ENCODE measurements around the gene APOL1.

The APOL1 gene

DNA sequence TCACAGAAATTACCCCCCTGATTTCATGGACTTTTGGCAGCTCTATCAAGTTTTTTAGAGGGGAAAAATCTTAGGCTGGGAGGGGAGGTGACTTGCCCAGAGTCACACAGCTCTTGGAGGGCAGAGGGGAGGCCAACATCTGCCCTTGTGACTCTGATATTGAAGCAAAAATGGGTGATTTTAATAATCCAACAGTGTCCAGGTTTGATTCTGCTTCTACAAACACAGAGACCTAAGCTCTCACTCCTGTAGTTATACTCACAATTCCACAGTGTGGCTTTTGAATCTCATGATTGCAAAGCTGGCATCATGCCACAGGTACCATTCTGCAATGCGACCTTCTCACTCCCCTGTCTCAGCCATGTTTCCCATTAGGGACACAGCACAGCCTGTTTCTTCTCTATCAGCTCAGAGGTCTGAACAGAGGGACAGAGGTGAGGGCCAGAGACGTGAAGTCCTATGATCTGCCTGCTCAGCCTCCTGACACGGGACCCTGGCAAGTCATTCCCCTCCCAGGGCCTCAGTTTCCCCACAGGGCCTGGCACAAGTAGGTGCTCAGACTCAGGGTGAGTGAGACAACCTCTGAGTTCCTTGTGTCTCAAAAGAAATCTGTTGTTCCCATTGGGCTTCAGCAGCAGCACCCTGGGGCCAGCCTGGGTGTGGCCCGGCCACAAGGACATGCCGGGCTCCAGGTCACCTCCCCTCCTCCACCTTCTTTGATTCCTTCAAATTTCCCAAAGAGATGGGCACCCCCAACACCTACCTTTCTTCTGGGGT, 14.4 kb upstream of the APOL1 start:
- TF ChIP-seq, protein P1, sequence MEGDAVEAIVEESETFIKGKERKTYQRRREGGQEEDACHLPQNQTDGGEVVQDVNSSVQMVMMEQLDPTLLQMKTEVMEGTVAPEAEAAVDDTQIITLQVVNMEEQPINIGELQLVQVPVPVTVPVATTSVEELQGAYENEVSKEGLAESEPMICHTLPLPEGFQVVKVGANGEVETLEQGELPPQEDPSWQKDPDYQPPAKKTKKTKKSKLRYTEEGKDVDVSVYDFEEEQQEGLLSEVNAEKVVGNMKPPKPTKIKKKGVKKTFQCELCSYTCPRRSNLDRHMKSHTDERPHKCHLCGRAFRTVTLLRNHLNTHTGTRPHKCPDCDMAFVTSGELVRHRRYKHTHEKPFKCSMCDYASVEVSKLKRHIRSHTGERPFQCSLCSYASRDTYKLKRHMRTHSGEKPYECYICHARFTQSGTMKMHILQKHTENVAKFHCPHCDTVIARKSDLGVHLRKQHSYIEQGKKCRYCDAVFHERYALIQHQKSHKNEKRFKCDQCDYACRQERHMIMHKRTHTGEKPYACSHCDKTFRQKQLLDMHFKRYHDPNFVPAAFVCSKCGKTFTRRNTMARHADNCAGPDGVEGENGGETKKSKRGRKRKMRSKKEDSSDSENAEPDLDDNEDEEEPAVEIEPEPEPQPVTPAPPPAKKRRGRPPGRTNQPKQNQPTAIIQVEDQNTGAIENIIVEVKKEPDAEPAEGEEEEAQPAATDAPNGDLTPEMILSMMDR (IDR thresholded peaks at IDR 0.05; ENCODE audit: borderline replicate concordance, insufficient read depth, low read depth, low read length) = no peak
- peak overlapping the region; percentile 66 for H3K4me3 ChIP-seq (ENCODE audit: low read depth, low read length)

DNA sequence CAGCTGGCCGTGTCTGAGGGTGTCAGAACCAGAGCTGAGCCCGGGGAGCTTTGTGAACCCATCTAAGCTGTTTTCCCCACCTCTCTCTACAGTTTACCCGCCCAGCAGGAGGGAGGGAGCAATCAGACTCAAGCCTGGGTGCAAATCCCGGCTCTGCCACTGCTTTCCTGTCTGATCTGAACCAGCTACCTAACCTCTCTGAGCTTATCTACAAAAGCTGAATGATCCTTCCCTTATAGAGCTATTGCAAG, 13.9 kb upstream of the APOL1 start:
- TF ChIP-seq, protein P1 (IDR thresholded peaks at IDR 0.05; ENCODE audit: borderline replicate concordance, insufficient read depth, low read depth, low read length) = no peak
- peak overlapping the region; percentile 66 for H3K4me3 ChIP-seq (ENCODE audit: low read depth, low read length)

DNA sequence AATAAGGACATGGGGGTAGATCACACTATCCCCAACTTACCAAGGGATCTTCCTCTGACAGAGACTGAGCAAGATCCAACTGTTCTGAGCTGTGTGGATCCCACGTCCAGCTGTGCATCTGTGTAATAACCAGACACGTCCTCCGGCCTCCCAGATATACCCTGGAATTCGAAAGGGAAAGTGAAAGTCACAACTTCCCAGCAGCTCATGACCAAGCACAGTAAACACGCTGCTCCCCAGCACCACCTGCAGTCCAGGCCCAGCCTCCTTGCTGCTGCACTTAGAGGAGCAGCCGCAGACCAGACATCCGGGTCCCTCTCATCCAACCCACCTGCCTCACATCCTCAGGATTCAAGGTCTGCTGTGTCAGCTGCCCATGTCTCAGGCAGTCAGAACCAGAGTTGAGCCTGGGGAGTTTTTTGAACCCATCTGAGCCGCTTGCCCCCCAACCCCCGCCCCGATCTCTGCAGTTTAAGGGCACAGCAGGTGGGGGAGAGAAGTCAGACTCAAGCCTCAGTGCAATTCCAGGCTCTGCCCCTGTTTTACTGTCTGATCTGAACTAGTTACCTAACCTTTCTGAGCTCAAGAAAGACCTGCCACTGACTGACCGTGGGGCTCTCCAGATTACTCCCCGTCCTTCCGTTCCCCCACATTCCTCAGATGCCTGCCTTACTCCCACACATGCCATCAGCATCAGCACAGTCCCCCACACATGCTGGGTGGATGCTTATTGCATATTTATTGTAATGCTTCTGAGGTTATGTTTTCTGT, 13.3 kb upstream of the APOL1 start, which contains the start of gene APOL2:
Gene APOL2, minus strand, starts transcription at position 127 of the 771 bp plus-strand sequence. CDS start 6,365 bp downstream, outside the sequence.
- H3K4me3 ChIP-seq (ENCODE audit: low read depth, low read length) = peak within 1 kb of the TSS; percentile 66
- TF ChIP-seq, protein P1 (IDR thresholded peaks at IDR 0.05; ENCODE audit: borderline replicate concordance, insufficient read depth, low read depth, low read length) = peak; percentile 70

DNA sequence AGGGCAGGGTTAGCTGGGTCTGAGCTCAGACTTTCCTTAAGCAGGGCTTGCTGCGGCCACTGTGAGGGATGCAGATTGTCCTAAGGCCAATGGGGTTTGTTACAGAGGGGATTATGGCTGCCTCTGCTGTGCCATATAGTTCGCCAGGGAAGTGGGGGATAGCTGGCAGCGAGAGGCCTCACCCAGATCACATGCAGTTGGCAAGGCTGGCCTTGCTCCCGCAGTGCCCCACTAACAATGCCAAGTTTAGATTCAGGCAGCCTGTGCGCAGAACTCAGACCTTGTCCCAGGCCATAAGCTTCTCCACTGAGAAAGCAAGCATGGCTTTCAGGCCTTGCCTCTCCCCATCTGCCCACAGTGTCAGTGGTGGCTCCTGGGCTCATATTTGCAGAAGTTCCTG, 8.9 kb upstream of the APOL1 start:
- TF ChIP-seq, protein P1 (IDR thresholded peaks at IDR 0.05; ENCODE audit: borderline replicate concordance, insufficient read depth, low read depth, low read length) = no peak
- no peak overlapping the region for H3K4me3 ChIP-seq (ENCODE audit: low read depth, low read length)

GRCh38 chr22:36244522-36245391, 8.2 kb upstream of the APOL1 start:
- H3K4me3 ChIP-seq (ENCODE audit: low read depth, low read length) = no peak overlapping the region
- TF ChIP-seq, protein P1 (IDR thresholded peaks at IDR 0.05; ENCODE audit: borderline replicate concordance, insufficient read depth, low read depth, low read length) = no peak

DNA sequence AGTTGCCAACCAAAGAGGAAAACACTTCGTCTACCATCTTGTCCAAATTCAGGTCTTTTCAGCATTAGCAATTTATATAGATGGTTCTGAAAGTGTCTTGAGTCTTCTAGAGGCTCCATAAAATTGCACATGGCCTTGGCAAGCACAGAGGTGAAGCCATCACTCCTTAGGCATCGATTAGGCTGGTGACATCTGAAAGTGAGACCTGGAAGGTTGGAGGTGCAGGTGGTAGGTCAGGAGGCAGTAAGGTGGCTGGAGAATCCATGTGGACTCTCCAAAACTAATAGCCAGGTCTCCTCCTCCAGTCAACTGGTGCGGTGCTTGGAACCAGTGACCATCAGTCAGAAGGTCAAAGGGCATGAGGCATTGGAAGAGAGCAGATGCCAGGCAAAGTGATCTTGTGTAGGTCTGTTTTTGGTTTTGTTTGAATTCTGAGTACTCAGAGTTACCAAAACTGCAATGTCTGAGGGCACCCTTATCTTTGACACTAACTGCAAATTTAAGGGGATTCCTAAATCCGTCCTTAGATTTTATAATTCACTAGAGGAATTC, 7.1 kb upstream of the APOL1 start:
- no peak overlapping the region for H3K4me3 ChIP-seq (ENCODE audit: low read depth, low read length)
- TF ChIP-seq, protein P1 (IDR thresholded peaks at IDR 0.05; ENCODE audit: borderline replicate concordance, insufficient read depth, low read depth, low read length) = no peak
